K562 (cell line): ENCODE results near the gene TBX6. TPM values are rescaled to one million over a fixed set of nuclear protein-coding genes. Genes with fewer than 3 reads are reported as not detected.
A peak's percentile ranks its signal among the peaks of the same experiment; 100 is the strongest.

ENCODE experiments used
- ATF7 ChIP-seq: fragments of 450-650 bp; IDR thresholded peaks from 2 replicates; pipeline ENCODE4 v1.7.1; 2014; ENCODE audit warnings: mild to moderate bottlenecking, moderate library complexity
- CHD2 ChIP-seq: IDR thresholded peaks from 2 replicates; pipeline ENCODE4 v1.6.1; 2011; ENCODE audit warnings: low read depth, low read length
- GATAD2A ChIP-seq: fragments of 450-650 bp; IDR thresholded peaks from 2 replicates; pipeline ENCODE4 v1.6.1; 2017
- HNRNPH1 ChIP-seq: fragments of 200-400 bp; formaldehyde crosslinking; optimal IDR thresholded peaks from 2 replicates; pipeline ENCODE3; 2017; ENCODE audit warnings: low read depth, mild to moderate bottlenecking, low read length, moderate library complexity
- HNRNPL ChIP-seq: fragments of 200-400 bp; formaldehyde crosslinking; IDR thresholded peaks from 2 replicates; pipeline ENCODE4 v1.6.1; 2017; ENCODE audit warnings: low read depth, mild to moderate bottlenecking, low read length
- POLR2AphosphoS5 ChIP-seq: IDR thresholded peaks from 2 replicates; pipeline ENCODE4 v1.6.1; 2011; ENCODE audit warnings: mild to moderate bottlenecking, low read depth, low read length, moderate library complexity; ENCODE audit not compliant: control insufficient read depth, insufficient read depth
- PTBP1 ChIP-seq: fragments of 200-400 bp; formaldehyde crosslinking; IDR thresholded peaks from 2 replicates; pipeline ENCODE4 v1.6.1; 2017; ENCODE audit warnings: low read depth, low read length
- SMC3 ChIP-seq: conservative IDR thresholded peaks from 2 replicates; pipeline ENCODE4 v1.6.1; 2011; ENCODE audit warnings: low read depth, low read length, improper control_type of control experiment; ENCODE audit not compliant: insufficient read depth
- YY1 ChIP-seq, 3 experiments: IDR thresholded peaks; 2 replicates each; pipeline ENCODE4 v1.6.1; 2011; ENCODE audit warnings: low read length in 2 of 3, mild to moderate bottlenecking in 2 of 3, moderate library complexity in 2 of 3, borderline replicate concordance in 1 of 3, control low read depth in 1 of 3, low read depth in 1 of 3; ENCODE audit not compliant: insufficient read depth in 3 of 3, insufficient replicate concordance in 2 of 3, control insufficient read depth in 1 of 3, insufficient read length in 1 of 3; ENCODE audit errors: extremely low read depth in 1 of 3
- polyA plus RNA-seq, 8 experiments: library from polyadenylated mRNA; depleted of rRNA in 4 of 8; stranded (reverse) in 5 of 8; unstranded in 3 of 8; fragments of >200 nt; fragmentation: Nextera tagmentation in 2 of 8; fragmentation: Illumina TruSeq in 1 of 8; extraction: Ambion mirVana in 2 of 8; extraction: Trizol in 1 of 8; gene quantifications; 2 replicates each; pipeline versions ENCODE4 v1.2.1 to v1.2.3, GENCODE V29; 2011 to 2014; ENCODE audit warnings: inconsistent platforms in 1 of 8, missing spikeins in 1 of 8
- total RNA-seq, 7 experiments: library from RNA; depleted of rRNA in 6 of 7; stranded (reverse); fragments of >200 nt in 6 of 7; fragmentation: Illumina TruSeq in 2 of 7; extraction: Trizol in 2 of 7; gene quantifications; 2 replicates each; pipeline versions ENCODE4 v1.2.1 to v1.2.3, GENCODE V29; 2011 to 2021; ENCODE audit warnings: low replicate concordance in 1 of 7
- TF ChIP-seq, protein P1 (sequence below): IDR thresholded peaks from 2 replicates; pipeline ENCODE4 v1.6.1; 2011; ENCODE audit not compliant: insufficient read length; ENCODE audit errors: extremely low read depth
- TF ChIP-seq, protein P2 (sequence below): sonication (generic); formaldehyde crosslinking; IDR thresholded peaks from 2 replicates; pipeline ENCODE4 v1.8.1; 2023; ENCODE audit warnings: mild to moderate bottlenecking, missing genetic modification reagents
- TF ChIP-seq, protein P3 (sequence below): fragments of 450-650 bp; IDR thresholded peaks from 2 replicates; pipeline ENCODE4 v1.6.1; 2016; ENCODE audit warnings: borderline replicate concordance
- TF ChIP-seq, protein P4 (sequence below): fragments of 450-650 bp; IDR thresholded peaks from 2 replicates; pipeline ENCODE4 v1.6.1; 2016
- TF ChIP-seq, protein P5 (sequence below), 3 experiments: IDR thresholded peaks in 2 of 3; conservative IDR thresholded peaks in 1 of 3; 2 replicates each; pipeline ENCODE4 v1.5.1; 2011 to 2012; ENCODE audit warnings: low read length in 3 of 3, mild to moderate bottlenecking in 3 of 3, control low read depth in 2 of 3, improper control_type of control experiment in 1 of 3, inconsistent platforms in 1 of 3, low read depth in 1 of 3, mixed read lengths in 1 of 3, moderate library complexity in 1 of 3; ENCODE audit not compliant: insufficient read depth in 2 of 3
- TF ChIP-seq, protein P6 (sequence below): fragments of 250-450 bp; sonication (Bioruptor Pico); IDR thresholded peaks from 2 replicates; pipeline ENCODE4 v1.5.0; 2020; ENCODE audit warnings: mild to moderate bottlenecking

The TBX6 gene
- total and polyA plus RNA-seq, 9 of the 15 experiments (the other 6 are each of a cell fraction or from before 2014, with no cell fraction given) = 0.07 to 0.58 (median 0.11) TPM; not detected in 2

DNA sequence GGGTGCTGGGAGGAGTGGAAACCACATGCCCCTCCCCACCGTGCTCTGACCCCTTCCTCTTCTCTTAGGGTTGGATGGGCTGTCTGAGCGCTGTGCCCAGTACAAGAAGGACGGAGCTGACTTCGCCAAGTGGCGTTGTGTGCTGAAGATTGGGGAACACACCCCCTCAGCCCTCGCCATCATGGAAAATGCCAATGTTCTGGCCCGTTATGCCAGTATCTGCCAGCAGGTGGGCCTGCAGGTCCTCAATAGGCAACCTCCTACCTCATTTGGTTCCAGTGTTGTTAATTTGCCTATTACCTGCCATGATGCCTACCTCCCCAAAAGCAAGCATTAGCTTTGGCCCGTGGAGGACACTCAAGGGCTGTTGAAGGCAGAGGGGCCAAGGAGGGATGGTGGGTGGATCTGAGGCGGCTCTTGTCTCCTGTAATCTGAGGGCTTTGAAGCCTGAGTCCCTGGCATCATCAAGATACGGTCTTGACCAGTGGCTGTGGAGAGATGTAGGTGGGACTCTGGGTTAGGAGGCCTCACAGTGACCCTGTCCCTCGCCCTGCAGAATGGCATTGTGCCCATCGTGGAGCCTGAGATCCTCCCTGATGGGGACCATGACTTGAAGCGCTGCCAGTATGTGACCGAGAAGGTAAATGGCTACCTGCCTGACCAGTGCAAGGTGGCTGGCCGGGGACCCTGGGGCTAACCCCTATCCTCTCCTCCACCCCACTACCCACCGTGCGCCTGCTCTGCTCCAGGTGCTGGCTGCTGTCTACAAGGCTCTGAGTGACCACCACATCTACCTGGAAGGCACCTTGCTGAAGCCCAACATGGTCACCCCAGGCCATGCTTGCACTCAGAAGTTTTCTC, 22.7 kb downstream of the TBX6 start (continued):
- no peak for TF ChIP-seq HNRNPH1
- TF ChIP-seq, protein P1, sequence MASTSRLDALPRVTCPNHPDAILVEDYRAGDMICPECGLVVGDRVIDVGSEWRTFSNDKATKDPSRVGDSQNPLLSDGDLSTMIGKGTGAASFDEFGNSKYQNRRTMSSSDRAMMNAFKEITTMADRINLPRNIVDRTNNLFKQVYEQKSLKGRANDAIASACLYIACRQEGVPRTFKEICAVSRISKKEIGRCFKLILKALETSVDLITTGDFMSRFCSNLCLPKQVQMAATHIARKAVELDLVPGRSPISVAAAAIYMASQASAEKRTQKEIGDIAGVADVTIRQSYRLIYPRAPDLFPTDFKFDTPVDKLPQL = no peak
- TF ChIP-seq PTBP1 = no peak
- TF ChIP-seq, protein P2, sequence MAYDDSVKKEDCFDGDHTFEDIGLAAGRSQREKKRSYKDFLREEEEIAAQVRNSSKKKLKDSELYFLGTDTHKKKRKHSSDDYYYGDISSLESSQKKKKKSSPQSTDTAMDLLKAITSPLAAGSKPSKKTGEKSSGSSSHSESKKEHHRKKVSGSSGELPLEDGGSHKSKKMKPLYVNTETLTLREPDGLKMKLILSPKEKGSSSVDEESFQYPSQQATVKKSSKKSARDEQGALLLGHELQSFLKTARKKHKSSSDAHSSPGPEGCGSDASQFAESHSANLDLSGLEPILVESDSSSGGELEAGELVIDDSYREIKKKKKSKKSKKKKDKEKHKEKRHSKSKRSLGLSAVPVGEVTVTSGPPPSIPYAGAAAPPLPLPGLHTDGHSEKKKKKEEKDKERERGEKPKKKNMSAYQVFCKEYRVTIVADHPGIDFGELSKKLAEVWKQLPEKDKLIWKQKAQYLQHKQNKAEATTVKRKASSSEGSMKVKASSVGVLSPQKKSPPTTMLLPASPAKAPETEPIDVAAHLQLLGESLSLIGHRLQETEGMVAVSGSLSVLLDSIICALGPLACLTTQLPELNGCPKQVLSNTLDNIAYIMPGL (CRISPR knock-in tag) = 0 out of 2 replicates have a peak, but pooled peaks have one; percentile 33
- peak in 1 of 3 experiments; percentile 7 for TF ChIP-seq YY1 (IDR thresholded peaks at IDR 0.05; ENCODE audit: borderline replicate concordance in 1 of 3, control insufficient read depth in 1 of 3, extremely low read depth in 1 of 3, insufficient read depth in 3 of 3, insufficient read length in 1 of 3, insufficient replicate concordance in 2 of 3, low read depth in 1 of 3, low read length in 2 of 3)
- TF ChIP-seq, protein P3, sequence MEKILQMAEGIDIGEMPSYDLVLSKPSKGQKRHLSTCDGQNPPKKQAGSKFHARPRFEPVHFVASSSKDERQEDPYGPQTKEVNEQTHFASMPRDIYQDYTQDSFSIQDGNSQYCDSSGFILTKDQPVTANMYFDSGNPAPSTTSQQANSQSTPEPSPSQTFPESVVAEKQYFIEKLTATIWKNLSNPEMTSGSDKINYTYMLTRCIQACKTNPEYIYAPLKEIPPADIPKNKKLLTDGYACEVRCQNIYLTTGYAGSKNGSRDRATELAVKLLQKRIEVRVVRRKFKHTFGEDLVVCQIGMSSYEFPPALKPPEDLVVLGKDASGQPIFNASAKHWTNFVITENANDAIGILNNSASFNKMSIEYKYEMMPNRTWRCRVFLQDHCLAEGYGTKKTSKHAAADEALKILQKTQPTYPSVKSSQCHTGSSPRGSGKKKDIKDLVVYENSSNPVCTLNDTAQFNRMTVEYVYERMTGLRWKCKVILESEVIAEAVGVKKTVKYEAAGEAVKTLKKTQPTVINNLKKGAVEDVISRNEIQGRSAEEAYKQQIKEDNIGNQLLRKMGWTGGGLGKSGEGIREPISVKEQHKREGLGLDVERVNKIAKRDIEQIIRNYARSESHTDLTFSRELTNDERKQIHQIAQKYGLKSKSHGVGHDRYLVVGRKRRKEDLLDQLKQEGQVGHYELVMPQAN = no peak
- no peak for TF ChIP-seq HNRNPL
- TF ChIP-seq CHD2 = peak; percentile 43; the same call in 1 of the 2 replicates
- TF ChIP-seq ATF7 = no peak
- 0 out of 2 replicates have a peak, but pooled peaks have one; percentile 9 for TF ChIP-seq SMC3
- TF ChIP-seq, protein P4, sequence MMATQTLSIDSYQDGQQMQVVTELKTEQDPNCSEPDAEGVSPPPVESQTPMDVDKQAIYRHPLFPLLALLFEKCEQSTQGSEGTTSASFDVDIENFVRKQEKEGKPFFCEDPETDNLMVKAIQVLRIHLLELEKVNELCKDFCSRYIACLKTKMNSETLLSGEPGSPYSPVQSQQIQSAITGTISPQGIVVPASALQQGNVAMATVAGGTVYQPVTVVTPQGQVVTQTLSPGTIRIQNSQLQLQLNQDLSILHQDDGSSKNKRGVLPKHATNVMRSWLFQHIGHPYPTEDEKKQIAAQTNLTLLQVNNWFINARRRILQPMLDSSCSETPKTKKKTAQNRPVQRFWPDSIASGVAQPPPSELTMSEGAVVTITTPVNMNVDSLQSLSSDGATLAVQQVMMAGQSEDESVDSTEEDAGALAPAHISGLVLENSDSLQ = no peak
- TF ChIP-seq POLR2AphosphoS5 = peak; percentile 68; the same call in 1 of the 2 replicates
- TF ChIP-seq, protein P5, sequence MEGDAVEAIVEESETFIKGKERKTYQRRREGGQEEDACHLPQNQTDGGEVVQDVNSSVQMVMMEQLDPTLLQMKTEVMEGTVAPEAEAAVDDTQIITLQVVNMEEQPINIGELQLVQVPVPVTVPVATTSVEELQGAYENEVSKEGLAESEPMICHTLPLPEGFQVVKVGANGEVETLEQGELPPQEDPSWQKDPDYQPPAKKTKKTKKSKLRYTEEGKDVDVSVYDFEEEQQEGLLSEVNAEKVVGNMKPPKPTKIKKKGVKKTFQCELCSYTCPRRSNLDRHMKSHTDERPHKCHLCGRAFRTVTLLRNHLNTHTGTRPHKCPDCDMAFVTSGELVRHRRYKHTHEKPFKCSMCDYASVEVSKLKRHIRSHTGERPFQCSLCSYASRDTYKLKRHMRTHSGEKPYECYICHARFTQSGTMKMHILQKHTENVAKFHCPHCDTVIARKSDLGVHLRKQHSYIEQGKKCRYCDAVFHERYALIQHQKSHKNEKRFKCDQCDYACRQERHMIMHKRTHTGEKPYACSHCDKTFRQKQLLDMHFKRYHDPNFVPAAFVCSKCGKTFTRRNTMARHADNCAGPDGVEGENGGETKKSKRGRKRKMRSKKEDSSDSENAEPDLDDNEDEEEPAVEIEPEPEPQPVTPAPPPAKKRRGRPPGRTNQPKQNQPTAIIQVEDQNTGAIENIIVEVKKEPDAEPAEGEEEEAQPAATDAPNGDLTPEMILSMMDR (IDR thresholded peaks at IDR 0.05 in 2 of 3, conservative IDR thresholded peaks at IDR 0.05 in 1 of 3; ENCODE audit: insufficient read depth in 2 of 3, low read depth in 1 of 3, low read length in 3 of 3) = peak; percentile 44 to 68 (median 45); a peak in 5 of 6 replicates
- TF ChIP-seq, protein P6, sequence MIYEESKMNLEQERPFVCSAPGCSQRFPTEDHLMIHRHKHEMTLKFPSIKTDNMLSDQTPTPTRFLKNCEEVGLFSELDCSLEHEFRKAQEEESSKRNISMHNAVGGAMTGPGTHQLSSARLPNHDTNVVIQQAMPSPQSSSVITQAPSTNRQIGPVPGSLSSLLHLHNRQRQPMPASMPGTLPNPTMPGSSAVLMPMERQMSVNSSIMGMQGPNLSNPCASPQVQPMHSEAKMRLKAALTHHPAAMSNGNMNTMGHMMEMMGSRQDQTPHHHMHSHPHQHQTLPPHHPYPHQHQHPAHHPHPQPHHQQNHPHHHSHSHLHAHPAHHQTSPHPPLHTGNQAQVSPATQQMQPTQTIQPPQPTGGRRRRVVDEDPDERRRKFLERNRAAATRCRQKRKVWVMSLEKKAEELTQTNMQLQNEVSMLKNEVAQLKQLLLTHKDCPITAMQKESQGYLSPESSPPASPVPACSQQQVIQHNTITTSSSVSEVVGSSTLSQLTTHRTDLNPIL (CRISPR knock-in tag) = no peak
- TF ChIP-seq GATAD2A = no peak
